ENCODE measurements around the gene FKRP.
A peak's percentile ranks its signal among the peaks of the same experiment; 100 is the strongest.

Gene FKRP

DNA sequence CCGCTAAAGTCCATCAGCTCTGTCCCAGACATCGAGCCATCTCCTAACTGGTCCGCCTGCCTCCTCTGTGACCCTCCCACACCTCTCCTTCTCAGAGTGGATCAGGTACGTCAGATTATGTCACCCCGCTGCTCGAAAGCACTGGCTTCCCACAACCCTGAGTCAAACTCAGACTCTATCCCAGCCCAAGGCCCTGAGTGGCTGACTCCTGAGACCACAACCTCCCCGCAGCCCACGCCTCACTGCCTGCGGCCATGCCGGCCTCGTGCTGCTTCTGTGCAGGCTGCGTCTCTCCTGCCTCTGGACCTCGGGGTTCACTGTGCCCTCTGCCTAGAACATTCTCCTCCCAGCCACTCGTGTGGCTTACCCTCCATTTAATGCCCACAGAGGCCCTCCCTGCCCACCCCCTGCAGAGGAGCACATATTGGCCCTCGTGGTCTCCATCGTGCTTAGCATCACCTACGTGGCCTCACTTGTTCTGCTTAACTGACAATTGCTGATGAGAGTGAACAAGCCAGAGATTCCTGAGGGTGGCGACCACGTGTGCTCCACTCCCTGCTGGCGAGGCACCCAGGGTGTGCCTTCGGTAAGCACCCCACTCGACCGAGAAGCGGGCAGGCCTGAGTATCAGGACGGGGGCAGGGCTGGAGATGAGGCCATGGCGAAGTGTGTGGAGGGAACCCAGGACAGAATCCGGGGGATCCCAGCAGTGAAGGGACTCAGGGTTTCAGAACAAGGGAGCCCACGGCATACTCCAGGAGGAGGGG is 13.5 kb upstream of the FKRP start:
- DNase-seq: no peak

DNA sequence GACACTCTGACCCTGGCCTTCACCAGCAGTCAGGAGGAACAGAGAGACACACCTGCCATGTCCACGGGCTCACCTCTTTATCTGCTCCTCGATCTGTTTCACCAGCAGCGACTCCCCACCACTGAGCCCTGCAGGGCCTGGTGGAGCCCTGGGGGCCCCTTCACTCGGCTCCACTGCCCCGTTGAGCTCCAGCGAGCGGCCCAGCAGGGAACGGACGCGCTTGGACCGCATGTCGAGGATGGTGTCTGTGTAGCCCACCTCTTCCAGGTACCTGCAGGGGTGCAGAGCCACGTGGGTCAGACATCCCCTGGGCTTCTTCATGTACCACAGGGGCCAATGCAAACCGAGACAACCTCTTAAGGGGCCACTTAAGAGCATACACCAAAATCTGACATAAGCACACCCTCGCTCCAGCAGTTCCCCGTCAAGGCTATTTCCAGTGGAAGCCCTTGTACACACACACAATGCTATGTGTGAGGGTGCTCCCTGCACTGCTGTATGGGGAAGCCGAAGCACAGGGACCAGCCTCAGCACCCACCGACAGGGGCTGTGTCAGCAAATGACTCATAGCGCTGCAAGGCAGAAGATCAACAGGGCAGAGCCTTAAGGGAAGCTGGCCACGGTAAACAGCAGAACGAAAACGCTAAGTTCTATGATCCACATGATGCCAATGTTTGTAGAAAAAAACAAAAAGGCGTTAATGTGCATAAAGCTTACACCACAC is 12.7 kb upstream of the FKRP start:
- DNase-seq: no peak

GRCh38 chr19:46733690-46734292 is 12.1 kb upstream of the FKRP start:
- no peak for DNase-seq

GRCh38 chr19:46736531-46737297 is 9.1 kb upstream of the FKRP start:
- DNase-seq: no peak

DNA sequence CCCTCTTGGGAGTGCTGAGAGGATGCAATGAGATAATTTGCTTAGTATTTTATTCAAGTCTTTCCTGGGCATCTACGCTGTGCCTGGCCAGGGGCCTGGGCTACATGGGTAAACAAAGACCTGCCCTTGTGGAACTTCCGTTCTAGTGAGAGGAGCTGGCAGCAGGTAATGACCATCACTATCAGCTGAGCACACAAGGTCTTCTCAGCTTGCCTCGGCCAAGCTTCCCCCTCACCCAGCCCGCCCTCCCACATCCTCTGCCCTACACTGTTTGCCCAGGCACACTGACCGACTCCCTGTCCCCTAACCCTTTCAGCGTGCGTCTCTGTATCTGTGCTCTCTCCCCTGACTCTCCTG is 8.6 kb upstream of the FKRP start:
- no peak for DNase-seq

GRCh38 chr19:46737761-46738171 is 8.1 kb upstream of the FKRP start:
- DNase-seq: no peak

- no peak for DNase-seq
Measured at GRCh38 chr19:46739290-46739771, 6.5 kb upstream of the FKRP start.

- no peak for DNase-seq
Measured at GRCh38 chr19:46741447-46741846, 4.4 kb upstream of the FKRP start.

DNA sequence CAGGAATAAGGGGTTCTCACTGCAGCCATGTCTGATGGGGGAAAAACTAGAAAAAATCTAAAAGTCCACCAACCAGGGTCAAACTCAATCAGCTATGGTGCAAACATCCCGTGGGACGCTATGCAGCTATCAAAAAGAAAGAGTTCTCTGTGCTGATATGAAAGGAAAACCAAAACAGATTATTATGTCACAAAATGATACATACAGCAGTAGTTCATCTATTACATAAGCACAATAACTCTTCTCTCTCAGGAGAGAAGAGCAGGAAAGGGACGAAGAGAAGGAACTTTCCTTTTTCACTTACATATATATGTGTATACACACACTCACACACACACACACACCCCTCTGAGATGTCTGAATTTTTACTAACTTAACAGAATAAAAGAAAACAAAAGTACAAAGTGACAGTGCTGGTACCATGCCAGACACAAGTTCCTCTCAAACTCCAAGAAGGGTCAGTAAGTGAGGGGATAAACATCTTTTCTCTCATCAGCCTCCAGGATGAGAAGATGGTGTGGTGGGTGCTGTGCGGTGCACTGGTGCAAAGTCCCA is 2.9 kb upstream of the FKRP start:
- no peak for DNase-seq

- DNase-seq: no peak
Measured at GRCh38 chr19:46744005-46744691, 1.7 kb upstream of the FKRP start.

DNA sequence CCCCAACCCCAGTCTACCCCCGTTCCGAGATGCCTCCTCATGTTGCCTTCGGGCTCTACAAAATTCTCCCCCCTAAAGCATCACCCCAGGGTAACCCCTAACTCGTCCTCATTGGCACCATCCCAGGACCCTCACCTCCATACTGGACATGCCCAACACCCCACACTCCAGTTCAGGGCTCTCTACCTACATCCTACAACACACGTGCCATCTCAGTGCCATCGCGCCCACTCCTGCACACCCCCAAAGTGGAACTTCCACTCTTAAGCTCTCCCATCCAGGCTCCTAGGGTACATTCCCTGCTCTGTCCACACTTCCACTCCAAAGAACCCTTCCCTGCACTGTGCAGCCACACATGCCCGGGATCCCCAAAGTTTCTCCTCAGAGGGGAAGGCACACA is 827 bp upstream of the FKRP start:
- no peak for DNase-seq

GRCh38 chr19:46746281-46747057 is 612 bp downstream of the FKRP start, which contains the start of gene STRN4:
TSS of gene STRN4 (minus strand) at chr19:46746450. CDS start at chr19:46746430, 20 bp downstream.
- DNase-seq: peak; percentile 23 to 80 (median 43)

DNA sequence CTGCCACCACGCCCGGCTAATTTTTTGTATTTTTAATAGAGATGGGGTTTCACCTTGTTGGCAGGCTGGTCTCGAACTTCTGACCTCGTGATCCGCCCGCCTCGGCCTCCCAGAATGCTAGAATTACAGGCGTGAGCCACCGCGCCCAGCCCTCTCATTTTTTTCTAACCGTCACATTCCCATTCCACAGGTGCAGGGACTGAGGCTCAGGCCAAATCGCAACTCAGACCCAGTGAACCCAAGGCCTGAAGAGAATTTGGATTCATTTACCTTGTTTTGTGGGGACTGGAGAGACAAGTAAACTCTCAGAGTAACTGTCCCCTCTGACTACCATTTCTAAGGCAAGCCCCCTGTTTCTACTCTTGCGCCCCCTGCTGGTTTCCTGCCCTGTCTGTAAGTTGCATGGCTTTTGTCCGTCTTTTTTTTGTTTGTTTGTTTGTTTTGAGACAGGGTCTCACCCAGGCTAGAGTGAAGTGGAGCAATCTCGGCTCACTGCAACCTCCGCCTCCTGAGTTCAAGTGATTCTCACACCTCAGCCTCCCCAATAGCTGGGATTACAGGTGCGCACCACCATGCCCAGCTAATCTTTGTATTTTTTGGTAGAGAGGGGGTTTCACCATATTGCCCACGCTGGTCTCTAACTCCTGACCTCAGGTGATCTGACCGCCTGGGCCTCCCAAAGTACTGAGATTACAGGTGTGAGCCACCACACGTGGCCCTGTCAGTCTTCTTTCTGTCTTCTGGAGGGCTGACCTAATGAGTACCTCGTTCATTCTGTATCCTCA is 2.7 kb downstream of the FKRP start:
- DNase-seq: peak; percentile 40 to 74 (median 65)

- DNase-seq: peak in 4 of 5 experiments; percentile 34 to 76 (median 58)
Measured at GRCh38 chr19:46753420-46754155, 7.7 kb downstream of the FKRP start.

- no peak for DNase-seq
Measured at GRCh38 chr19:46755077-46755852, 9.4 kb downstream of the FKRP start.

DNA sequence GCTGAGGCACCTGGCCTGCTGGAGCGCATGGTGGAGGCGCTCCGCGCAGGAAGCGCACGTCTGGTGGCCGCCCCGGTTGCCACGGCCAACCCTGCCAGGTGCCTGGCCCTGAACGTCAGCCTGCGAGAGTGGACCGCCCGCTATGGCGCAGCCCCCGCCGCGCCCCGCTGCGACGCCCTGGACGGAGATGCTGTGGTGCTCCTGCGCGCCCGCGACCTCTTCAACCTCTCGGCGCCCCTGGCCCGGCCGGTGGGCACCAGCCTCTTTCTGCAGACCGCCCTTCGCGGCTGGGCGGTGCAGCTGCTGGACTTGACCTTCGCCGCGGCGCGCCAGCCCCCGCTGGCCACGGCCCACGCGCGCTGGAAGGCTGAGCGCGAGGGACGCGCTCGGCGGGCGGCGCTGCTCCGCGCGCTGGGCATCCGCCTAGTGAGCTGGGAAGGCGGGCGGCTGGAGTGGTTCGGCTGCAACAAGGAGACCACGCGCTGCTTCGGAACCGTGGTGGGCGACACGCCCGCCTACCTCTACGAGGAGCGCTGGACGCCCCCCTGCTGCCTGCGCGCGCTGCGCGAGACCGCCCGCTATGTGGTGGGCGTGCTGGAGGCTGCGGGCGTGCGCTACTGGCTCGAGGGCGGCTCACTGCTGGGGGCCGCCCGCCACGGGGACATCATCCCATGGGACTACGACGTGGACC is 10.1 kb downstream of the FKRP start:
- DNase-seq: no peak

- no peak for DNase-seq
Measured at GRCh38 chr19:46756544-46756888, 10.7 kb downstream of the FKRP start.

GRCh38 chr19:46759206-46759605 is 13.3 kb downstream of the FKRP start:
- DNase-seq: no peak

All from T-helper 2 cell (primary cell).